MV-4-11 (cell line): ENCODE data around the gene RERG.
"Not testable (repeated sequence)": the region's sequence is repeated elsewhere in the genome, so short reads cannot be mapped to it uniquely, and the experiment has no call there.

Experiments
- DNase-seq: peaks from one replicate; lab custom pipeline; 2025; lab: John Stamatoyannopoulos, UW

The RERG gene, protein sequence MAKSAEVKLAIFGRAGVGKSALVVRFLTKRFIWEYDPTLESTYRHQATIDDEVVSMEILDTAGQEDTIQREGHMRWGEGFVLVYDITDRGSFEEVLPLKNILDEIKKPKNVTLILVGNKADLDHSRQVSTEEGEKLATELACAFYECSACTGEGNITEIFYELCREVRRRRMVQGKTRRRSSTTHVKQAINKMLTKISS

DNA sequence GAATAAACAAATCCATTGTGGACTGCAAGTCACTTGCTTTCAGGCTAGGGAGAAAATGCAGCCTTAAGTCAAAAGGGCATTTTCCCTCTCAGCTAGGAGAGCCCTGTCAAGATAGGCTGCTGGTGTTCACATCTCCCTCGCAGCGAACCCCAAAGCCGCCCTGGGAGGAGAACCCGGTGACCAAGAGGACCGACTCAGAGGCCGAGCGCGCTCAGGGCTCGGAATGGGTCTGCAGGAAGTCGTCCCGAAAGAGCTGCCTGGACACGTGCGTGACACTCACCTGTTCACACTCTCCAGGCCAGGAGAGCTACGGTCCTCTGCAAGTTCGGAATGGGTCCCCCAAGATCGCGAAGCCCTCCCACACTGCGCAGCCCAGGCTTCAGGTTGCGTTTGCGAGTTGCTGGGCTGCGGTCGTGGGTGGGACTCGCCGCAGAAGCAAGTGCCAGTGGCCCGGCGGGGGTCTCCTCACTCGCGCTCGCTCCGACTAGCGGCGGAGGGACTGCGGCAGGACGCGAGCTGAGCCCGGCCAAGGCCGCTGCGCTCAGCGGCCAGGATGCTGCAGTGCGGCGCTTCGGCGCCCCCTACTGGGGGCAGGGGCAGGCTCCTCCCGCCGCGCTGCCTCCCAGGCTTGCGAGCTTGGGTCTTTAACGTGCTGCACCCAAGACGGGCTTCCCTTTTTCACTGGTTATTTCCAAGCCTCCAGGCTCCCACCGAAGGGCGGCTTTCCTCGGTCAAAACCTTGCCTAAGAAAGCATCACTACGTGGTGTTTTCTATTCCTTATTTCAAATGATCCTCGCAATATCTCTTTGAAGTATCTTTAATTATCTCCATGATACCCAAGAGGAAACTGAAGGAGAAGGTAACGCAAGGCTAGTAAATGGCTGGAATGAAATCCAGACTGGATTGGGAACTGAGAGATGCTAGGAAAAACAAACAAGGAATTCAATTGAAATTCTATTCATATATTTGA is at the start of gene RERG:
TSS of gene RERG (minus strand) at position 503 of the 971 bp plus-strand sequence. CDS start 3,928 bp downstream, outside the sequence.
- DNase-seq: no peak

DNA sequence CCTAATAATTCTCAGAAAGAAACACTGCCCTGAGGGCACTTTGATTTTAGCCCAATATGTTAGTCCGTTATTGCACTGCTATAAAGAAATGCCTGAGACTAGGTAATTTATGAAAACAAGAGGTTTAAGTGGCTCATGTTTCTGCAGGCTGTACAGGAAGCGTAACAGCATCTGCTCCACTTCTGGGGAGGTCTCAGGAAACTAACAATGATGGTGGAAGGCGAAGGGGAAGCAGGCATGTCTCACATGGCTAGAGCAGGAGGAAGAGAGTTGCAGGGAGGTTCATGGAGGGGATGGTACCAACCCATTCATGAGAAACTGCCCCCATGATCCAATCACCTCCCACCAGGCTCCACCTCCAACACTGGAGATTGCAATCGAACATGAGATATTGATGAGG is 49.4 kb upstream of the RERG start:
- no peak for DNase-seq

DNA sequence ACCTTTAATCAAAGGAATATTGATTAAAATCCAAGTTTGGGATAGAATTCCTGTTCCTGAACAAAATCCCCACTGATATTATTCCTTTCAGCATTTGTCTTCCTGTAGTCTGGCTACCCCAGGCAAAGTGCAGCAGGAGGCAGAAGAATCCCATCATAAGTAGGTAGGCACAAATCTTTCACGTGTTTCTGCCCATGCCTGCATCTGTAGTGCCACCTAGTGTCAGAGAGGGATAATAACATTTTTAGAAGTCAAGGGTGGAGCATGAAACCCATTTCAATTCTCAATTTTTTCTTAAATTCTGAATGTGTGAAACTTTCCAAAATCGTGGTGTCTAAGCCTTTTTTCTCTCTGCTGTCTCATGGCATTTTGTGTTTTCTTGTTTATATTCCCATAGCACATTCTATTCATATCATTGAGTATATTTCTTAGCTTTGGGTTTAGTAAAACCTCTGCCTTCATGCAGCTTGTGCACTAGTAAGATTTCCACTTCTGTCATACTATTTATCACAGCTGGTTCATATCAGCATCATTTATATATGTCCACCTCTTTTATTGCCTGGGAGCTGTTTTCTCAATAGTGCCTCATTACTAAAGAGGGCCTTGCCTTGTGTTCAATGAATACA is 47.8 kb upstream of the RERG start:
- peak; percentile 38 for DNase-seq

DNA sequence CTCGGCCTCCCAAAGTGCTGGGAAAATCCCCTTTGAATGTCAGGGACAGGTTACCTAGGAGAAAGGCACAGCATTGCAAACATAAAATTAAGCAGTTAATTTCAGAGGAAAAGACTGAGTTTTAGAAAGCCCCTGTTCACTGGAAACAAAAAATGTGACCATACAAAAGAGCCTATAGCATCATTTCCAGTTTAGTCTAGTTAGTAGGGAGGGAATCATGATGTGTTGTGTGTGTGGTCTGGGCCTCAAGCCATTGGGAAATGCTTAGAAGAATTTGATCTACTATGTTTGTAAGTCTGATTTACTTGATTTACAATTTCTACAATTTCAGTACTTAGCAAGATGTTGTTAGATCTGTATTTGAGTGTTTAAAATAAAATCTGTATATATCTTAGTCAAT is 47.1 kb upstream of the RERG start:
- DNase-seq: no peak

DNA sequence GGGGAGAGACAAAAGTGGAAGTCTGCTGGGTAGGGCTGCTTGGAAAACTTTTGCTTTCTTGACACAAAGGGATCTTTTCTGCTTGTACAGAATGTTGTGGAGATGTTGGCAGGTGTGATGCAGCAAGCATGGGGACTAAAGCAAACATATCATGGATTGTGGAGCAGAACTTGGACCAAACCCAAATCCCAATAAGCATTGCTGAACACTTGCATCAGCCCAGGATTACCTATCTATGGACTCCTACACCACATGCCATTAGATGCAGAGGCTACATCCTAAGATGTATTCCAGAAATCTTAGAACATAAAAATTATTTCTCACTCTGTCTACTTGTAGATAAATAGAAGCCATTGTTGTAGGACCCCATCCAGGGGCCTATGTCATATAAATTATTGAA is 44.7 kb upstream of the RERG start:
- no peak for DNase-seq

DNA sequence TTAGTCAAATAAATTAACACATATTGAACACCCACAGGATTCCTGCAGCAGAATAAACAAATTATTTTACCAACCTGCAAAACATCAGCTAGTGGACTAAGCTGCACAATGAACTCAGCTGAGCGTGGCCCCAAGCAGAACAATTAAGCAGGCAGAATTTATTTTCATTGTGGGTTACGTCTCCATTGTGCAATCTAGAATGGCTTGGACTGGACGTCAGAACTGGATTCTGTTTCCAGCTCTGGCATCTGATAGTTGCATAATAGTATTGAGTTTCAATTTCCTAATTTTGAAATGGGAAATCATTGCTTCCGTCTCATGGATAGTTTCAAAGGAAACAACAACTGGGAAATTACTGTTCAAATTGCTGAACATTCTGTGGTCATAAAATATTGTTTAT is 35.5 kb upstream of the RERG start:
- DNase-seq: peak; percentile 50

DNA sequence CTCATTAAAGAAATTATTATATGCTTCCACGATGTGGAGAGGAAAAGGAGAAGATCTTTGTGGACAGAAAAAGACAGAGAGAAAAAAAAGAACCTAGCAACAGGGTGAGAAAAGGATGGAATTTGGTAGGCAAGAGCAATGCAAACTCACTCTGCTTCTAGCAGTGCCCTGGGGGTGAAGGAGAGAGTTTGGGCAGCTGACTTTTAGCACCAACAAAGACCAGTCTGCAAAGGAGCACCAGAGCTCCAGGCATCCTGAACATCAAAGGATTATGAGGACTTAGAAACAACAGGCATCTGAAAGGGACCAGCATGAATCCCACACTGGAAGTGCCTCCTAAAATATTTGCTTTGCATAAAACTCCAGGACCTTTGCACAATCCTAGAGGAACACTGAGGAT is 32.8 kb upstream of the RERG start:
- no peak for DNase-seq

DNA sequence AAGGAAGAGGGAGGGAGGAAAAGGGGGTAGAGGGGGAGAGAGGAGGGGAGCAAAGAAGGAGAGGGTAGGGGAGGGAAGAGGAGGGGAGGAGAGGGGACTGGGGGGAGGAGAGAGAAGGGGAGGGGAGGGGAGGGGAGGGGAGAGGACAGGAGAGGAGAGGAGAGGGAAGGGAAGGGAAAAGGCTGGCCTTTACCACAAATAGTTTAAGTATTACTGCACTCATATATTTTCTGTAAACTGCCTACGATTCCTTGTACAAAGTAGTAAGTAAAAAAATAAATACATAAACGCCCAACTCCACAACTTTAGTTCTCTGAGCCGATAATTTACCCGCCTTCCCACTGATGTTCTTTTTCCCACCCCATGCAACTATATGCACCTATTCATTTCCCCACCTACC is 23.7 kb upstream of the RERG start:
- no peak for DNase-seq

DNA sequence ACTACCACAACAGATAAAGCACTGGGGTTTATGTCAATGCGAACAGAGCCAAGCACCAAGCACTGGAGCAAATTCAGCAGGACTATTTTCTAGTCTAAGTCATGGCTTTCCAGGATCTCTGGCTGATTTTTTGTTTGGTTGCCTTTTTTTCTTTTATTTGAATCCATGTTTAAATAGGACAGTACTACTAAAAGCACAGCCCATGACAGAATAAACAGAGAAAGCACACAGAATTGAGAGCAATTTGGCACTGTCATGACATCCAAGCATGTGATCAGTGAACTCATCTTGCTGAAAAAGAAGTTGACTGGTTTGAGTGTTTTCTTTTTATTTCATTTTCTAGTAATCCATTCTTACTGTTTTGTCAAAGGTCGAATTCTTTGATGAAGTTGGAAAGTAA is 23.1 kb upstream of the RERG start:
- DNase-seq: no peak

DNA sequence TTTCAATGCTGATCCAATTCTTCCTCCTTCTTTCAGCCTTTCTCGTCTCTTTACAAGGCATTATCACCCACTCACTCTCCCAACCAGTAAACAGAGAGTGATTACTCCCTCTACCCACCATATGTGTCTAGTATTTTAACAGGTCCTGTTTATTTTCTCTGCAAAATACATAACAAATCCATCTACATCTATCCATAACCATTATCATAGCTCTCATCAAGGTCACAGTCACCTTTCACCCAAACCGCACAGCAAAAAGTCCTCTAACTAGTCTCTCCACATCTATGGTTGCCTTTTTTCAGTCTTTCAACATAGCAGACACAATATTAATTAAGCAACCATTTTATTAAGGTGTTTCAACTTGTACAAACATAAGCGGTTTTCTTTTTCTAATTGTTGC is 21.9 kb upstream of the RERG start:
- DNase-seq: no peak

DNA sequence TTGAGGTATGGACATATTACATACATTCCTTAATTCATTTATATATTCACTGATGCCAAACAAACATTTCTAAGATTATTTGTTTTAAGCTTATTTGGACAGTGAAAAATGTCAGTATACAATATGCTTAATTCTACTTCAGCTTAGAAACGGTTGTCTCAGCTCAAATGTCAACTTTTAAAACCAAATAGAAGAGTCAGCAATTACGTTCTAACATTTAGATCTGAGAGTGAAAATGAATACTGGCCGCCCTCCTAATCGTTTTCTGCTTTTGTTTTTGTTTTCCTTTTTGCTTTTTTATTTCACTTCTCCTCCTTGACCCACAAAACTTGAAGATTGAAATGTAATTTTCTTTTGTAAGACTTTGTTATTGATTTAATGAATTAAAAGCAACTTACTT is 19.7 kb upstream of the RERG start:
- DNase-seq: no peak

DNA sequence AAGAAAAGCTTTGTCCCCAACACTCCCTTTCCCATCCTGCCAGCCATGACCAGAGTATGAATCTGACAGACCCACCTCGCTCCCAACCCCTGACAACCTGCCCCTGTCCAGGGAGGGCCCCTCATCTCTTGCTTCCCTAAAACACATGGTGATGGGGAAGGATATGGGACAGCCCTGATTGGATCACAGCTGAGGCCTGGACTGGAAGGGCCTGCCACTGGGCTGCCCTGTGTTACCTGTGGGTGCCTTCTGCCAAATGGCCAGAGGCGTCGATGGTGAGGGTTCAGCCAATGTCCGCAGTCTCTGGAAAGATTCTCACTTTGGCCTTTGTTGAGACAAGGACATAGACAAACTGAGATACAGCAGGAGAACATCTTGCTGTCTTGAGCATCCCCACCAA is 13.3 kb upstream of the RERG start:
- no peak for DNase-seq

DNA sequence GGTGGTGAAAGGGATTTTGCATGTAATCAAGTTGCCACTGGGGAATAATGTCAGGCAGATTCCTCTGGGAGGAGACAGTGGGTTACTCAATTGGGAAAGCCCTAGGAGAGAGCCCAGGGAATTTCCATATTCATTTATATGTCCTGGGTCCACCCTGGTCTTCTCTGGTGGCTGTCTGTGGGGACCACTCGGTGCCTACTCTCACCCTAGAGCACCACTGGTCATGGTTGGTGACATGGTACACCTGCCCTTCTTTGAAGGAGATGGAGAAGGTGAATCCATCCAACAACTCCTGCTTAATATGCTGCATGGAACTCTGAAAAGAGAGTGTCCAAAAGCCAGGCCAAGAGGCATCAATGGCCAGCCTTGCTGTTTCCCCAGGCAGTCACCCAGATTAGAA is 12.8 kb upstream of the RERG start:
- DNase-seq: no peak

DNA sequence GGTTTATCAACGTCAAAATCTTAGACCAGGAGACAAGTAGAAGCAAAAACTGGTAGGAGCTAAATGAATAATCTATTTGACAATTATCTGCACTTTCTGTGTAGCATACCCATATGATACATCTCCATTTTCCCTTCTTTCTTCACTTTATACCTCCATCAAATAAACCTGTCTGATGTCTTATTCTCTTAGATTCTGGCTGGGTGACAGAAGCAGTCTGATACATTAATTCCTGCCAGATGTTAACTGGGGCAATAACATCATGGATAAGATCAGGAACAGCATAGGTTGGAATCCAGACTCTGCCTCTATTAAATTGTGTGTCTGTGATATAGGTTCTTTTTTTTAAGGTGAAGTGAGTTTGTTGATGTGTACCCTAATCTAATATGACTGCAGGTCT is 11.7 kb upstream of the RERG start:
- no peak for DNase-seq

DNA sequence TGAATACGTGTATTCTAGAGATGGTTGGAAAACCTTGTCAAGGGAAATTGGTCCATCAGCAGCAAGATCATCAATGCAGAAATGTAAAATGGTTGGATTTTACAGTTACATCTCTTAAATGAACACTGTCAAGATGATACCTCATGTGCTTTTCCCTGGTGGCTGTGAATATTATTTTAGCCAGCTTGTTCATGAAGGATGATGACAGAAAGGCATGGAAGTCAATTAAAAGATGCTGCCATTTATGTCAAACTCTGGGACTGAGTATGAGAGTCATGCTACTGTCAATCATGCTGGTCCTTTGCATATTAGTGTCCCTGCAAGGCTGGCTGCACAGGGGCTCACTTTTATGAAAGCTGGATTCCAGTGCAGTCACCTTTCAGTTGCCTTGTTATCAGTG is 10.3 kb upstream of the RERG start:
- DNase-seq: no peak

DNA sequence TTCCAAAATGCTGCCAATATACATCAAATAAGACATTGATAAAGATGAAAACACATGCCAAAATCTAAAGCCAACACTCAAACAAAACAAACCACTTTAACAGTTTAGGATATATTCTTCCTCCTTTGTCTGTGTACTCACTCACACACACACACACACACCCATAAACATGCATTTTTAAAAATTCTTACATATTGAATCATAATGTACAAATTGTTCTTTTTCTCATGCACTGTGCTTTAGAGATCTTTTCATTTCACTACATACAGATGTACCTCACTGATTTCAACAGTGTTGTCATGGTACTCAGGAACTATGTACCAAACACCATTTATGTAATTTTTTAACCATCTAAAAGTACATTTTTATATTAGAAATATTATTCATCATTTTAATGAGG is 9.5 kb upstream of the RERG start:
- no peak for DNase-seq

DNA sequence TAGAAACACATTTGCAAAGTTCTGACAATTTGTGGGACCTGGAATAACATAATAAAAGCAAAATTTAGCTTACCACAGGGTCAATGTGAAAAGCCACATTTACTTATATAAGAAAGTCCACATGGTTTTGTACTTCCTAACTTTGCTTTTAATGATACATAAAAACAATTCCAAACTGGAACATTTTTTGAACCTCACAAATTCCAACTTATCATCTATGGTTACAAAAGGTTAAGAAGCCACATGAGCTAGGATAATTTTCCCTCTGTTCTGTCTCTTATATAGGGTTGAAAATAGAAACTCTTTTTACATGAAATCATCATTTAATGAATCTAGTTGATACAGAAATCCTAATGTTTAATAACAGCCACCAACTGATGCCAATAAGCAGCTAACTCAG is 8.9 kb upstream of the RERG start:
- DNase-seq: no peak

DNA sequence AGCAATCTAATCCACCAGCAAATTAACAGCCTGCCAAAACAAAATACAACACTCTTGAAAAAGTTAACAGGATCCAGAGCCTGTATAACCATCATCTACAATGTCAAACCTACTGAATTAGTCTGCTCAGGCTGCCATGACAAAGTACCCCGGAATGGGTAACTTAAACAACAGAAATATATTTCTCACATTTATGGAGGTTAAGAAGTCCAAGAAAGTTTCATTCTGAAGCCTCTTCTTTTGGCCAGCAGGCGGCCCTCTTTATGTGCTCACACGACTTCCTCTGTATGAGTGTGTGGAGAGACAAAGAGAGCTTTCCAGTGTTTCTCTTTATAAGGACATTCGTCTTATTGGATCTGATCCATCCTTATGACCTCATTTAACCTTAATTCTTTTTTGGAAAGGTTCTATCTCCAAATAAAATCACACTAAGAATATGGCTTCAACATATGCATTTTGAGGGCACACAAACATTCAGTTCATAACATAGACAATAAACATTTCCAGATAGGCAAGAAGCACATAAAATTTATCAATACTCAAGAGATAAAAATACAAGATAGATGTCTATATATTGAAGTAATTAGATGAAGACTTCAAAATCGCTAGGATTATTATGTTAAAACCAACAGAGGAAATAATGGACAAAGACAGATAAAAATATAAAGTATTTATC is 5.9 kb upstream of the RERG start:
- DNase-seq: peak; percentile 30

DNA sequence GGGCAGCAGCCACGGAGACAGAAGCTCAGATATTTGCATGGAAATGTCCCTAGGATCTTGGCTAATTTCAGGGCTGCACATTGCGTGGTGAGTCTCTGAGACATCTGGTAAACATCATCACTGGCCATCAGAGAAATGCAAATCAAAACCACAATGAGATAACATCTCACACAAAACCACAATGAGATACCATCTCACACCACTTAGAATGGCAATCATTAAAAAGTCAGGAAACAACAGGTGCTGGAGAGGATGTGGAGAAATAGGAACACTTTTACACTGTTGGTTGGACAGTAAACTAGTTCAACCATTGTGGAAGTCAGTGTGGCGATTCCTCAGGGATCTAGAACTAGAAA is 4.6 kb upstream of the RERG start:
- not testable (repeated sequence) for DNase-seq

DNA sequence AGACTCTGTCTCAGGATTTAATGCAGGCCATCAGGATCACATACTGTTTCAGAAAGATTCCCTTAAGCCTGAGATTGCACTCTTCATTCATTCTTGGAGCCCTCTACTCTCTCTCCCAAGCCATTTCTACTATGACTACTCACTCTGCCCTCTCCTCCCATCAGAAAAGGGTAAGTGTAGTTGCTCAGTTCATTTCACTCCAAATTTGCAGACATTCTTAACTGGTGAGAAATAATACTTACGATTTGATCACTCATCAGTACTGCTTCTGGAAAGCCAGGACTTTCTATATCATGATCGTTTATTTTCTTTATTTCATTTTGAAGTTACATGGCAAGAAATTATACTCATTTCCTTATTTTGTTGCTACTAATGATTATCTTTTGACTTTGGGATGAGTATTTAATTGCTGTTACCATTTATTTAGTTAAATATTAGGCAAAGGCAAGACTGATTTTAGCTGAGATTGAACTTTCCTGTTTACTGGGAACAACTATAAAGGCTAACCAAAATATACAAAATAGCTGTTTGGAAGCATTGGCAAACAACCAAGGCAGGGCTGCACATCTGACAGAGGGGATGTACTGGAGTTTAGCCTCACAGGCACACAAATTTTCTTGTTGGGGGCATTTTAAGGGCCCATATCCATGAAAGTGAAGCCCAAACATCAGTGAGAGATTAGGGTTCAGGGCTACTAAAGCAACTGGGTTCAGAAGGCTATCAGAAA is 4.1 kb upstream of the RERG start:
- DNase-seq: no peak

DNA sequence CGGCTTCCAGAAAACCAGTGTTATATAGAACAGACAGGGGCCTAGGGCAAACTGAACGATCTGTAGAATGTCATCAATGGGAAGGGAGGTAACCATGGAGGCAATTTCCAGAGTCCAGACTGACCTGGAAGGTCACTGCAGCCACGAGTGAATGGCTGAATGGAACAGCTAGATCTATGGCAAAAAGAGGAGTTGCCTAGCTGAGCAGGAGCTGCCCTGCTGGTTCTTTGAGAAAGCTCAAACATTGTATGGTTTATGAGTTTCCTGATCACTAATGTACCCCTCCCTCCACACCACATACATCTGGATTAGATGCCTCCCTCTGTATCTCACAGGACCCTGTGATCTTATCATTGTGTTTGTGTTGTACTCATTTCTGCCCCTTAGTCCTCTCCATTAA is 1.0 kb upstream of the RERG start:
- DNase-seq: no peak

DNA sequence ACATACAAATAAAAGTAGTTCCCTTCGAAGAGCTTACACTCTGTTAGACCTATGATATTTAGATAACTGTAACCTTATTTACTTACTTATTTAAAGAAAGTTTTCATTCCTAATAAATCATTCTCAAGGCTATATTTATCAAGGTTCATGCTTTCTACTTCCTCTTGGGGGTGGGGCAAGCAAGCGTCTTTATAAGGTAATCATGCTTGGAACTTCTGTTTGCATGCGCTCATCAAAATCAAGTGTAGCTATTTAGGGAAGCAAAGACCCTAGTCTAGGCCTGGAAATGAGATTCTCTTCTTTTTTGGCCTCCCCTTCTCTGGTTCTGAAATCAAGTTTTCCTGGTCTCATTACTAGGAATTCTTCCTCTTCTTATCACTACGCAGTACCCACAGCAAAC is 766 bp downstream of the RERG start:
- DNase-seq: no peak
